Nephron progenitor cell (in vitro differentiated cells): ENCODE results near the gene GRAMD1A.
"Not testable (repeated sequence)": the region's sequence is repeated elsewhere in the genome, so short reads cannot be mapped to it uniquely, and the experiment has no call there.

Experiments used
- DNase-seq: peaks from one replicate; pipeline ENCODE4 v3.0.0; 2021
- H3K27ac Mint-ChIP-seq: 2 replicates; pipeline ENCODE4 v1.8.0; 2021; ENCODE audit warnings: mild to moderate bottlenecking, moderate library complexity, mixed read lengths
- H3K27me3 Mint-ChIP-seq: 2 replicates; pipeline ENCODE4 v1.8.0; 2021; ENCODE audit warnings: mild to moderate bottlenecking, low read depth, mixed read lengths; ENCODE audit not compliant: poor library complexity
- H3K36me3 Mint-ChIP-seq: 2 replicates; pipeline ENCODE4 v1.8.0; 2021; ENCODE audit warnings: low read depth, mixed read lengths
- H3K4me1 Mint-ChIP-seq: 2 replicates; pipeline ENCODE4 v1.8.0; 2021; ENCODE audit warnings: mixed read lengths
- H3K4me3 Mint-ChIP-seq: 2 replicates; pipeline ENCODE4 v1.8.0; 2021; ENCODE audit warnings: mild to moderate bottlenecking, moderate library complexity, mixed read lengths
- H3K9me3 Mint-ChIP-seq: 2 replicates; pipeline ENCODE4 v1.8.0; 2021; ENCODE audit warnings: mild to moderate bottlenecking, moderate library complexity, mixed read lengths
- TF ChIP-seq, protein P1 (sequence below): fragments of 200-600 bp; sonication (generic); IDR thresholded peaks from 2 replicates; pipeline ENCODE4 v1.5.0; 2021; ENCODE audit warnings: antibody characterized with exemption

GRAMD1A gene

GRCh38 chr19:34985249-34986022 is 14.7 kb upstream of the GRAMD1A start:
- DNase-seq = no peak
- no peak overlapping the region for H3K27ac Mint-ChIP-seq
- no peaks in the 10 kb centered on the region for H3K36me3 Mint-ChIP-seq
- TF ChIP-seq, protein P1, sequence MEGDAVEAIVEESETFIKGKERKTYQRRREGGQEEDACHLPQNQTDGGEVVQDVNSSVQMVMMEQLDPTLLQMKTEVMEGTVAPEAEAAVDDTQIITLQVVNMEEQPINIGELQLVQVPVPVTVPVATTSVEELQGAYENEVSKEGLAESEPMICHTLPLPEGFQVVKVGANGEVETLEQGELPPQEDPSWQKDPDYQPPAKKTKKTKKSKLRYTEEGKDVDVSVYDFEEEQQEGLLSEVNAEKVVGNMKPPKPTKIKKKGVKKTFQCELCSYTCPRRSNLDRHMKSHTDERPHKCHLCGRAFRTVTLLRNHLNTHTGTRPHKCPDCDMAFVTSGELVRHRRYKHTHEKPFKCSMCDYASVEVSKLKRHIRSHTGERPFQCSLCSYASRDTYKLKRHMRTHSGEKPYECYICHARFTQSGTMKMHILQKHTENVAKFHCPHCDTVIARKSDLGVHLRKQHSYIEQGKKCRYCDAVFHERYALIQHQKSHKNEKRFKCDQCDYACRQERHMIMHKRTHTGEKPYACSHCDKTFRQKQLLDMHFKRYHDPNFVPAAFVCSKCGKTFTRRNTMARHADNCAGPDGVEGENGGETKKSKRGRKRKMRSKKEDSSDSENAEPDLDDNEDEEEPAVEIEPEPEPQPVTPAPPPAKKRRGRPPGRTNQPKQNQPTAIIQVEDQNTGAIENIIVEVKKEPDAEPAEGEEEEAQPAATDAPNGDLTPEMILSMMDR = no peak
- peaks cover 12% of the 10 kb centered on the region for H3K9me3 Mint-ChIP-seq
- no peak overlapping the region for H3K4me3 Mint-ChIP-seq
- peaks cover 17% of the 10 kb centered on the region for H3K27me3 Mint-ChIP-seq
- peaks cover 15% of the 10 kb centered on the region for H3K4me1 Mint-ChIP-seq

DNA sequence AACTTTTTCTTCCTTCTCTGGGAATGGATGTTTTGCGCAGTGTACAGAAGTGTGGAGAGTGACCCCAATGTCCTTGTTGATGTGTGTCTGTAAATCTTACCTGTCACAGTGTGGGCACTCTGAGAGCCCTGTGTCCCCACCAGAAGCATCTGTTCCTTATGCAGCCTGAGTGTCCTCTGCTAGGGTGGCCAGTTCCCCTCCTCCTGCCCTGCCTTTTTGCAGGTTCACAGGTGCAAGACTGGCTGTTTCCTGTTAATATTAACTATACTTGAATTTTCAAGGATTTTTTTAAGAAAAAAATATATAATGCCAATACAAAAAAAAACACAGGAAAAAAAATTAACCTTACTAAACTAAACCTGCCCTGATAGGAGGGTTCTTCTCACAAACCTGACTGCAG is 12.0 kb upstream of the GRAMD1A start:
- TF ChIP-seq, protein P1 = no peak
- peaks cover 12% of the 10 kb centered on the region for H3K9me3 Mint-ChIP-seq

GRCh38 chr19:34989298-34989697 is 10.8 kb upstream of the GRAMD1A start:
- Mint-ChIP-seq H3K27me3 (peaks cover 14% of the 10 kb centered on the region), H3K27ac (no peak overlapping the region), H3K4me3 (no peak overlapping the region), H3K36me3 (no peaks in the 10 kb centered on the region), H3K9me3 (peaks cover 13% of the 10 kb centered on the region), H3K4me1 (peaks cover 12% of the 10 kb centered on the region)
- no peak for DNase-seq
- TF ChIP-seq, protein P1 = no peak

More for the DNA sequence above, 12.0 kb upstream of the GRAMD1A start:
- H3K4me3 Mint-ChIP-seq = no peak overlapping the region
- no peaks in the 10 kb centered on the region for H3K36me3 Mint-ChIP-seq
- no peak overlapping the region for H3K27ac Mint-ChIP-seq
- peaks cover 14% of the 10 kb centered on the region for H3K27me3 Mint-ChIP-seq
- peaks cover 8% of the 10 kb centered on the region for H3K4me1 Mint-ChIP-seq
- no peak for DNase-seq

DNA sequence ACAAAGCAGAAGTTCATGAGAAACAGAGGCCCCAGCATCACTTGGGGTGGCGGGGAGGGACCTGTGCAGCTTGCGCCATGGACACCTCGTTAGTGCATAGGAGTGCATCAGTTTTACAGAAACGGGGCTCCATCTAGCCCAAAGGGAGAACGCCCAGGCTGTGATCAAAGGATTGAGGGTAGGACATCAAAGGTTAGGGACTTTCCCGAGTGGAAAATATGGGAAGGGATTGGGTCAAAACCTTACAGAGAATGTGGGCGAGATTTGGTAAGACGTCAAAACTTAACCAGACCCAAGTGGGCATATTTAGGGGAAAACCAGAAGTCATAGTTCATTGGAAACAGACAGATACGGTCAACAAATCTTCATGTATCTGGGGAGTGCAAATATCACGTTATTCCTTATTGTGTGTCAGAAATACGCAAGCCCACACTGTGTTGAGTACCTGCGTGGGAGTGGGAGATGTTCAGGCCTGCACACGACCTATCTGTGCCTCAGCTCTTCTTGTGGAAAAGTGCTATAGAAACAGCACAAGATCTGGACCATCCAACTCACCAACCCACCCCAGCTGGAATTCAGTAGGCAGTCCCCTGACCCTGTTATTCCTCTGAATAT is 9.4 kb upstream of the GRAMD1A start:
- Mint-ChIP-seq H3K4me1 (peaks cover 9% of the 10 kb centered on the region), H3K9me3 (peaks cover 12% of the 10 kb centered on the region), H3K36me3 (no peaks in the 10 kb centered on the region), H3K27ac (no peak overlapping the region), H3K27me3 (peaks cover 14% of the 10 kb centered on the region), H3K4me3 (no peak overlapping the region)
- TF ChIP-seq, protein P1 = no peak
- no peak for DNase-seq

DNA sequence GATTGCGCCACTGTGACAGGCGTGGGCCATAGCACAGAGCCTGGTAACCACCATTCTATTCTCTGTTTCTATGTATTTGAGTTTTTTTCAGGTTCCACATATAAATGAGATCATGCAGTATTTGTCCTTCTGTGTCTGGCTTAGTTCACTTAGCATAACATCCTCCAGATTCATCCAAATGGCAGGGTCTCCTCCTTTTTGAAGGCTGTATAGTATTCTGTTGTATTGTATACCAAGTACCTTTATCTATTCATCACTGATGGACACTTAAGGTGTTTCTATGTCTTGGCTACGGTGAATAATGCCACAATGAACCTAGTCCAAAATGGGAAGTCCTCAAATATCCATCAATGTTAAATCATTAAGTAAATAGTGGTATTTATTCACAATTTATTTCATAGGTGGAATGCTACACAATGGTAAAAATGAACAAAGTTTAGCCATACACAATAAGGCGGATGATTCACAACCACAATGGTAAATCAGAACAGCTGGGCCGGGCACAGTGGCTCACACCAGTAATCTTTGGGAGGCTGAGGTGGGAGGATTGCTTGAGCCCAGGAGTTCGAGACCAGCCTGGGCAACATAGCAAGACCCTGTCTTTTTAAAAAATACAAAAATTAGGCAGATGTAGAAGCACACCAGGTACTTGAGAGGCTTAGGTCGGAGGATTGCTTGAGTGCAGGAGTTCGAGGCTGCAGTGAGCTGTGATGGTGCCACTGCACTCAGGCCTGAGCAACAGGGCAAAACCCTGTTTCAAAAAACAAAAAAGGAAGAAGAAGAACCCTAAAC is 8.4 kb upstream of the GRAMD1A start:
- Mint-ChIP-seq H3K4me3 (no peak overlapping the region), H3K36me3 (no peaks in the 10 kb centered on the region), H3K27ac (no peak overlapping the region), H3K4me1 (peaks cover 5% of the 10 kb centered on the region), H3K9me3 (peaks cover 16% of the 10 kb centered on the region), H3K27me3 (peaks cover 11% of the 10 kb centered on the region)
- DNase-seq = no peak
- TF ChIP-seq, protein P1 = no peak

- not testable (repeated sequence) for H3K27ac Mint-ChIP-seq, H3K27me3 Mint-ChIP-seq, DNase-seq, H3K4me3 Mint-ChIP-seq, H3K36me3 Mint-ChIP-seq
- peaks cover 13% of the 10 kb centered on the region for H3K4me1 Mint-ChIP-seq
- peaks cover 16% of the 10 kb centered on the region for H3K9me3 Mint-ChIP-seq
Measured at GRCh38 chr19:34992582-34992981, 7.5 kb upstream of the GRAMD1A start.
